ENCODE measurements around the gene CFAP57. TPM values are rescaled to one million over a fixed set of nuclear protein-coding genes. Genes with fewer than 3 reads are reported as not detected.
A peak's percentile ranks its signal among the peaks of the same experiment; 100 is the strongest.

The CFAP57 gene
- total and polyA plus RNA-seq, 2 of the 13 experiments (the other 11 are each of a cell fraction or from before 2014, with no cell fraction given), result 0.01 TPM; not detected in 1

DNA sequence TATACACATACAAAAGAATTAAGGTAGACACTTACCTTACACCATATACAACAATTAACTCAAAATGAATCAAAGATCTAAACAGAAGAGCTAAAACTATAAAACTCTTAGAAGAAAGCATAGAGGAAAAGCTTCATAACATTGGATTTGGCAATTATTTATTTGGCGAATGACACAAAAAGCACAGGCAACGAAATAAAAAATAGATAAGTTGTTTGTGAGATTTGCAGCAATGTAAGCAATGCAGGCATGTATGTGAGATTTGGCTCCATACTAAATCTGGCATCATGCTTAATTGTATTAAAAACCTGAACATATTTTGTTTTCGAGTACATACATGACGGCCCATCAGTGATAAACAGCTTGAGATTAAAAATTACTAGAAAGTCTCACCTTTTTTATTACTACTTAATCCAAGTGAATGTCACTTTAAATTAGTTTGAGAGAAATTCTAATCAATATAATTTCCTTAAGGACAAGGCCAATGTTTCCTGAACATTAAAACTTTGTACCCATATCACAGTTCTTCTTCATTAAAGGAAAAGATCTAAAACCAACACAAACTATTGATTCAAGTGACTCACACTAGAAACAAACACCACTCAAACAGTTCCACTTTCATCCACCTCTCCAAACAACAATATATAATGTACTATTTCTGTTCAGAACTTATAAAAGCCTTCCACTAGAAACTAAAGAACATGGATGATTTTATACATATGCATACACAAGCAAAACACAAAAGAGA, 74.5 kb downstream of the CFAP57 start (continued):
- TF ChIP-seq, protein P1, sequence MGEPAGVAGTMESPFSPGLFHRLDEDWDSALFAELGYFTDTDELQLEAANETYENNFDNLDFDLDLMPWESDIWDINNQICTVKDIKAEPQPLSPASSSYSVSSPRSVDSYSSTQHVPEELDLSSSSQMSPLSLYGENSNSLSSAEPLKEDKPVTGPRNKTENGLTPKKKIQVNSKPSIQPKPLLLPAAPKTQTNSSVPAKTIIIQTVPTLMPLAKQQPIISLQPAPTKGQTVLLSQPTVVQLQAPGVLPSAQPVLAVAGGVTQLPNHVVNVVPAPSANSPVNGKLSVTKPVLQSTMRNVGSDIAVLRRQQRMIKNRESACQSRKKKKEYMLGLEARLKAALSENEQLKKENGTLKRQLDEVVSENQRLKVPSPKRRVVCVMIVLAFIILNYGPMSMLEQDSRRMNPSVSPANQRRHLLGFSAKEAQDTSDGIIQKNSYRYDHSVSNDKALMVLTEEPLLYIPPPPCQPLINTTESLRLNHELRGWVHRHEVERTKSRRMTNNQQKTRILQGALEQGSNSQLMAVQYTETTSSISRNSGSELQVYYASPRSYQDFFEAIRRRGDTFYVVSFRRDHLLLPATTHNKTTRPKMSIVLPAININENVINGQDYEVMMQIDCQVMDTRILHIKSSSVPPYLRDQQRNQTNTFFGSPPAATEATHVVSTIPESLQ (CRISPR knock-in tag; conservative IDR thresholded peaks at IDR 0.05), result no peak
- 0 out of 2 replicates have a peak, but pooled peaks have one; percentile 25 for TF ChIP-seq SMARCE1 (IDR thresholded peaks at IDR 0.05; ENCODE audit: borderline replicate concordance)
- no peak for TF ChIP-seq HNF4A (CRISPR knock-in tag; IDR thresholded peaks at IDR 0.05)
- TF ChIP-seq SNRNP70 (IDR thresholded peaks at IDR 0.05; ENCODE audit: low read depth, low read length), result no peak
- TF ChIP-seq ZFP36L1 (CRISPR knock-in tag; IDR thresholded peaks at IDR 0.05), result no peak
- peak; percentile 58; the same call in 1 of the 2 replicates for TF ChIP-seq RARA (CRISPR knock-in tag; IDR thresholded peaks at IDR 0.05)
- TF ChIP-seq FOSL1 (CRISPR knock-in tag; IDR thresholded peaks at IDR 0.05; ENCODE audit: borderline replicate concordance), result peak; percentile 73; the same call in 1 of the 2 replicates
- TF ChIP-seq RARG (CRISPR knock-in tag; IDR thresholded peaks at IDR 0.05; ENCODE audit: low read depth), result no peak
- TF ChIP-seq ZBTB7A (CRISPR knock-in tag; IDR thresholded peaks at IDR 0.05), result no peak
- no peak for TF ChIP-seq FOXP1 (IDR thresholded peaks at IDR 0.05)
- peak; percentile 62 for TF ChIP-seq FOXP1 (CRISPR knock-in tag; IDR thresholded peaks at IDR 0.05)
- TF ChIP-seq CREB1 (IDR thresholded peaks at IDR 0.05), result no peak
- peak; percentile 57 for TF ChIP-seq CREB1 (CRISPR knock-in tag; IDR thresholded peaks at IDR 0.05)
- peak; percentile 37; the same call in 1 of the 2 replicates for TF ChIP-seq HMG20A (CRISPR knock-in tag; IDR thresholded peaks at IDR 0.05; ENCODE audit: borderline replicate concordance)
- no peak for TF ChIP-seq ZNF562 (CRISPR knock-in tag; IDR thresholded peaks at IDR 0.05; ENCODE audit: borderline replicate concordance)
- TF ChIP-seq SRSF4 (IDR thresholded peaks at IDR 0.05; ENCODE audit: low read depth, low read length, poor library complexity, severe bottlenecking), result no peak
- TF ChIP-seq KAT8 (CRISPR knock-in tag; IDR thresholded peaks at IDR 0.05), result no peak
- TF ChIP-seq ZNF101 (CRISPR knock-in tag; IDR thresholded peaks at IDR 0.05; ENCODE audit: borderline replicate concordance, low read depth), result no peak
- TF ChIP-seq CBFB (CRISPR knock-in tag; IDR thresholded peaks at IDR 0.05), result no peak
- TF ChIP-seq JUNB (CRISPR knock-in tag; IDR thresholded peaks at IDR 0.05; ENCODE audit: borderline replicate concordance), result peak; percentile 66; the same call in 1 of the 2 replicates
- no peak for TF ChIP-seq ZBTB38 (CRISPR knock-in tag; IDR thresholded peaks at IDR 0.05)
- TF ChIP-seq FOXK2 (IDR thresholded peaks at IDR 0.05), result no peak
- peak; percentile 30; the same call in 1 of the 2 replicates for TF ChIP-seq CREM (IDR thresholded peaks at IDR 0.05)
- TF ChIP-seq CREM (CRISPR knock-in tag; IDR thresholded peaks at IDR 0.05), result no peak
- TF ChIP-seq HNRNPH1 (optimal IDR thresholded peaks at IDR 0.05; ENCODE audit: low read depth, low read length), result no peak
- no peak for TF ChIP-seq ATF1 (CRISPR knock-in tag; IDR thresholded peaks at IDR 0.05)
- TF ChIP-seq RXRB (CRISPR knock-in tag; IDR thresholded peaks at IDR 0.05; ENCODE audit: borderline replicate concordance), result peak; percentile 24; the same call in 1 of the 2 replicates
- TF ChIP-seq, protein P2, sequence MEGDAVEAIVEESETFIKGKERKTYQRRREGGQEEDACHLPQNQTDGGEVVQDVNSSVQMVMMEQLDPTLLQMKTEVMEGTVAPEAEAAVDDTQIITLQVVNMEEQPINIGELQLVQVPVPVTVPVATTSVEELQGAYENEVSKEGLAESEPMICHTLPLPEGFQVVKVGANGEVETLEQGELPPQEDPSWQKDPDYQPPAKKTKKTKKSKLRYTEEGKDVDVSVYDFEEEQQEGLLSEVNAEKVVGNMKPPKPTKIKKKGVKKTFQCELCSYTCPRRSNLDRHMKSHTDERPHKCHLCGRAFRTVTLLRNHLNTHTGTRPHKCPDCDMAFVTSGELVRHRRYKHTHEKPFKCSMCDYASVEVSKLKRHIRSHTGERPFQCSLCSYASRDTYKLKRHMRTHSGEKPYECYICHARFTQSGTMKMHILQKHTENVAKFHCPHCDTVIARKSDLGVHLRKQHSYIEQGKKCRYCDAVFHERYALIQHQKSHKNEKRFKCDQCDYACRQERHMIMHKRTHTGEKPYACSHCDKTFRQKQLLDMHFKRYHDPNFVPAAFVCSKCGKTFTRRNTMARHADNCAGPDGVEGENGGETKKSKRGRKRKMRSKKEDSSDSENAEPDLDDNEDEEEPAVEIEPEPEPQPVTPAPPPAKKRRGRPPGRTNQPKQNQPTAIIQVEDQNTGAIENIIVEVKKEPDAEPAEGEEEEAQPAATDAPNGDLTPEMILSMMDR (CRISPR knock-in tag; IDR thresholded peaks at IDR 0.05), result no peak
- no peak for TF ChIP-seq ZNF772 (CRISPR knock-in tag; IDR thresholded peaks at IDR 0.05)
- TF ChIP-seq KLF12 (CRISPR knock-in tag; IDR thresholded peaks at IDR 0.05; ENCODE audit: borderline replicate concordance), result no peak
